Neural cell (in vitro differentiated cells): ENCODE results near the gene SNTB2. TPM values are rescaled to one million over a fixed set of nuclear protein-coding genes. Genes with fewer than 3 reads are reported as not detected.

Experiments
- H2AFZ ChIP-seq: fragments of 200-600, 300-800 bp; sonication (generic), shearing (Covaris generic); 2 replicates; pipeline ENCODE4 v1.6.0; 2014; ENCODE audit warnings: low read depth, mild to moderate bottlenecking, antibody characterized with exemption, low read length, moderate library complexity
- H3F3A ChIP-seq: fragments of 200-600 bp; shearing (Covaris generic); 2 replicates; pipeline ENCODE4 v1.6.1; 2016; ENCODE audit warnings: mild to moderate bottlenecking, moderate library complexity, mixed read lengths, antibody characterized with exemption, low read length; ENCODE audit not compliant: insufficient read depth, poor library complexity, severe bottlenecking
- H3K27ac ChIP-seq: fragments of 200-600, 300-800 bp; sonication (generic), shearing (Covaris generic); 2 replicates; pipeline ENCODE4 v1.5.1; 2014; ENCODE audit warnings: mild to moderate bottlenecking, low read length, moderate library complexity
- H3K27me3 ChIP-seq: fragments of 300-800, 200-600 bp; sonication (generic), shearing (Covaris generic); 2 replicates; pipeline ENCODE4 v1.6.0; 2014; ENCODE audit warnings: mild to moderate bottlenecking, low read depth, low read length, moderate library complexity; ENCODE audit not compliant: insufficient read depth
- H3K36me3 ChIP-seq: fragments of 300-800, 200-600 bp; sonication (generic), shearing (Covaris generic); 2 replicates; pipeline ENCODE4 v1.5.1; 2014; ENCODE audit warnings: mild to moderate bottlenecking, antibody characterized with exemption, low read length, moderate library complexity; ENCODE audit not compliant: insufficient read depth
- H3K4me2 ChIP-seq: fragments of 300-800, 200-600 bp; sonication (generic), shearing (Covaris generic); 2 replicates; pipeline ENCODE4 v1.6.0; 2014; ENCODE audit warnings: mild to moderate bottlenecking, low read length
- H3K4me3 ChIP-seq: fragments of 300-800, 200-600 bp; sonication (generic), shearing (Covaris generic); 2 replicates; pipeline ENCODE4 v1.5.1; 2014; ENCODE audit warnings: mild to moderate bottlenecking, low read length, moderate library complexity
- H3K79me2 ChIP-seq: fragments of 200-600 bp; shearing (Covaris generic); replicated peaks from 2 replicates; pipeline ENCODE4 v1.6.0; 2014; ENCODE audit warnings: mild to moderate bottlenecking, low read length, moderate library complexity; ENCODE audit not compliant: insufficient read depth
- H3K9ac ChIP-seq: fragments of 300-800, 200-600 bp; sonication (generic), shearing (Covaris generic); 2 replicates; pipeline ENCODE4 v1.6.1; 2016; ENCODE audit warnings: mild to moderate bottlenecking, low read length, mixed read lengths
- H3K9me2 ChIP-seq: fragments of 200-600 bp; shearing (Covaris generic); 2 replicates; pipeline ENCODE4 v1.6.1; 2016; ENCODE audit warnings: mild to moderate bottlenecking, low read length, mixed read lengths; ENCODE audit not compliant: insufficient read depth
- H3K9me3 ChIP-seq: fragments of 200-600, 300-800 bp; sonication (generic), shearing (Covaris generic); 2 replicates; pipeline ENCODE4 v1.6.1; 2016; ENCODE audit warnings: mild to moderate bottlenecking, mixed run types, low read length, moderate library complexity, mixed read lengths
- H4K20me1 ChIP-seq: fragments of 200-600 bp; shearing (Covaris generic); 2 replicates; pipeline ENCODE4 v1.6.1; 2016; ENCODE audit warnings: mild to moderate bottlenecking, mixed run types; ENCODE audit not compliant: insufficient read depth
- EP300 ChIP-seq: fragments of 450-650 bp; conservative IDR thresholded peaks from 2 replicates; pipeline ENCODE4 v1.6.1; 2014; ENCODE audit warnings: antibody characterized with exemption, mild to moderate bottlenecking, moderate library complexity; ENCODE audit not compliant: poor library complexity, severe bottlenecking
- EZH2 ChIP-seq: fragments of 200-600, 300-800 bp; shearing (Covaris generic), sonication (generic); IDR thresholded peaks from 2 replicates; pipeline ENCODE4 v1.6.1; 2014; ENCODE audit warnings: antibody characterized with exemption, low read length, borderline replicate concordance, mild to moderate bottlenecking; ENCODE audit not compliant: insufficient read depth, poor library complexity, severe bottlenecking
- MXI1 ChIP-seq: fragments of 450-650 bp; conservative IDR thresholded peaks from 2 replicates; pipeline ENCODE4 v1.6.1; 2014; ENCODE audit warnings: antibody characterized with exemption, mild to moderate bottlenecking; ENCODE audit not compliant: poor library complexity, severe bottlenecking
- POLR2AphosphoS5 ChIP-seq: IDR thresholded peaks from 2 replicates; pipeline ENCODE4 v1.6.1; 2012
- RAD21 ChIP-seq: fragments of 450-650 bp; conservative IDR thresholded peaks from 2 replicates; pipeline ENCODE4 v1.6.1; 2014; ENCODE audit warnings: antibody characterized with exemption, mild to moderate bottlenecking, moderate library complexity
- SMC3 ChIP-seq: fragments of 450-650 bp; conservative IDR thresholded peaks from 2 replicates; pipeline ENCODE4 v1.6.1; 2014; ENCODE audit warnings: antibody characterized with exemption, mild to moderate bottlenecking, moderate library complexity; ENCODE audit not compliant: poor library complexity
- TAF1 ChIP-seq: IDR thresholded peaks from 2 replicates; pipeline ENCODE4 v1.6.1; 2012; ENCODE audit warnings: low read depth
- polyA plus RNA-seq: library from polyadenylated mRNA; depleted of rRNA; stranded (reverse); fragments of >200 nt; gene quantifications from 2 replicates; pipeline ENCODE4 v1.2.3, GENCODE V29; 2014
- TF ChIP-seq, protein P1 (sequence below): IDR thresholded peaks from 2 replicates; pipeline ENCODE4 v1.6.1; 2012; ENCODE audit warnings: borderline replicate concordance
- TF ChIP-seq, protein P2 (sequence below): fragments of 450-650 bp; IDR thresholded peaks from 2 replicates; pipeline ENCODE4 v1.5.1; 2014; ENCODE audit warnings: antibody characterized with exemption, mild to moderate bottlenecking, moderate library complexity; ENCODE audit not compliant: poor library complexity, severe bottlenecking

SNTB2 gene
- polyA plus RNA-seq, 1 donor from 2014 or later: 7.0 TPM

DNA sequence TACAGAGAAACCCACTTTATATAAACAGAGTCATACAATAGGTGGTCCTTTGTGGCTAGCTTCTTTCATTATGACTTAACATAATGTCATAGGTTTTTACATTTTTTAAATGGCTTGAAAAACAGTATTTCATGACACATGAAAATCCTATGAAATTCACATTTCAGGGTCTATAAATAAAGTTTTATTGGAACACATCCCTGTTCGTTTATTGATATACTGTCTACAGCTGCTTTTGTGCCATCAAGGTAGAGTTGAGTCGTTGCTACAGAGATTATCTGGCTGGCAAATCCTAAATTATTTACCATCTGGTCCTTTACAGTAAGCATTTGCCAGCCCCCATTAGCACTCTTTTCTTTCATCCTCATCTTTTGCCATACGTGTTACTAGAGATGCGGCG, 126.5 kb downstream of the SNTB2 start:
- Histone ChIP-seq H3K4me2 (no peak overlapping the region), H3K36me3 (peaks cover 7% of the 10 kb centered on the region), H3K79me2 (peaks cover 21% of the 10 kb centered on the region), H3F3A (no peaks in the 10 kb centered on the region), H3K9me2 (no peaks in the 10 kb centered on the region), H3K27me3 (no peaks in the 10 kb centered on the region), H4K20me1 (no peaks in the 10 kb centered on the region), H3K9ac (no peak overlapping the region), H3K27ac (no peak overlapping the region), H2AFZ (no peak overlapping the region), H3K4me3 (no peak overlapping the region), H3K9me3 (no peaks in the 10 kb centered on the region)
- TF ChIP-seq EP300: no peak
- TF ChIP-seq, protein P1, sequence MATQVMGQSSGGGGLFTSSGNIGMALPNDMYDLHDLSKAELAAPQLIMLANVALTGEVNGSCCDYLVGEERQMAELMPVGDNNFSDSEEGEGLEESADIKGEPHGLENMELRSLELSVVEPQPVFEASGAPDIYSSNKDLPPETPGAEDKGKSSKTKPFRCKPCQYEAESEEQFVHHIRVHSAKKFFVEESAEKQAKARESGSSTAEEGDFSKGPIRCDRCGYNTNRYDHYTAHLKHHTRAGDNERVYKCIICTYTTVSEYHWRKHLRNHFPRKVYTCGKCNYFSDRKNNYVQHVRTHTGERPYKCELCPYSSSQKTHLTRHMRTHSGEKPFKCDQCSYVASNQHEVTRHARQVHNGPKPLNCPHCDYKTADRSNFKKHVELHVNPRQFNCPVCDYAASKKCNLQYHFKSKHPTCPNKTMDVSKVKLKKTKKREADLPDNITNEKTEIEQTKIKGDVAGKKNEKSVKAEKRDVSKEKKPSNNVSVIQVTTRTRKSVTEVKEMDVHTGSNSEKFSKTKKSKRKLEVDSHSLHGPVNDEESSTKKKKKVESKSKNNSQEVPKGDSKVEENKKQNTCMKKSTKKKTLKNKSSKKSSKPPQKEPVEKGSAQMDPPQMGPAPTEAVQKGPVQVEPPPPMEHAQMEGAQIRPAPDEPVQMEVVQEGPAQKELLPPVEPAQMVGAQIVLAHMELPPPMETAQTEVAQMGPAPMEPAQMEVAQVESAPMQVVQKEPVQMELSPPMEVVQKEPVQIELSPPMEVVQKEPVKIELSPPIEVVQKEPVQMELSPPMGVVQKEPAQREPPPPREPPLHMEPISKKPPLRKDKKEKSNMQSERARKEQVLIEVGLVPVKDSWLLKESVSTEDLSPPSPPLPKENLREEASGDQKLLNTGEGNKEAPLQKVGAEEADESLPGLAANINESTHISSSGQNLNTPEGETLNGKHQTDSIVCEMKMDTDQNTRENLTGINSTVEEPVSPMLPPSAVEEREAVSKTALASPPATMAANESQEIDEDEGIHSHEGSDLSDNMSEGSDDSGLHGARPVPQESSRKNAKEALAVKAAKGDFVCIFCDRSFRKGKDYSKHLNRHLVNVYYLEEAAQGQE: no peak
- no peak for TF ChIP-seq POLR2AphosphoS5
- no peak for TF ChIP-seq TAF1
- TF ChIP-seq, protein P2, sequence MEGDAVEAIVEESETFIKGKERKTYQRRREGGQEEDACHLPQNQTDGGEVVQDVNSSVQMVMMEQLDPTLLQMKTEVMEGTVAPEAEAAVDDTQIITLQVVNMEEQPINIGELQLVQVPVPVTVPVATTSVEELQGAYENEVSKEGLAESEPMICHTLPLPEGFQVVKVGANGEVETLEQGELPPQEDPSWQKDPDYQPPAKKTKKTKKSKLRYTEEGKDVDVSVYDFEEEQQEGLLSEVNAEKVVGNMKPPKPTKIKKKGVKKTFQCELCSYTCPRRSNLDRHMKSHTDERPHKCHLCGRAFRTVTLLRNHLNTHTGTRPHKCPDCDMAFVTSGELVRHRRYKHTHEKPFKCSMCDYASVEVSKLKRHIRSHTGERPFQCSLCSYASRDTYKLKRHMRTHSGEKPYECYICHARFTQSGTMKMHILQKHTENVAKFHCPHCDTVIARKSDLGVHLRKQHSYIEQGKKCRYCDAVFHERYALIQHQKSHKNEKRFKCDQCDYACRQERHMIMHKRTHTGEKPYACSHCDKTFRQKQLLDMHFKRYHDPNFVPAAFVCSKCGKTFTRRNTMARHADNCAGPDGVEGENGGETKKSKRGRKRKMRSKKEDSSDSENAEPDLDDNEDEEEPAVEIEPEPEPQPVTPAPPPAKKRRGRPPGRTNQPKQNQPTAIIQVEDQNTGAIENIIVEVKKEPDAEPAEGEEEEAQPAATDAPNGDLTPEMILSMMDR: no peak
- TF ChIP-seq SMC3: no peak
- TF ChIP-seq RAD21: no peak
- TF ChIP-seq MXI1: no peak
- TF ChIP-seq EZH2: no peak

DNA sequence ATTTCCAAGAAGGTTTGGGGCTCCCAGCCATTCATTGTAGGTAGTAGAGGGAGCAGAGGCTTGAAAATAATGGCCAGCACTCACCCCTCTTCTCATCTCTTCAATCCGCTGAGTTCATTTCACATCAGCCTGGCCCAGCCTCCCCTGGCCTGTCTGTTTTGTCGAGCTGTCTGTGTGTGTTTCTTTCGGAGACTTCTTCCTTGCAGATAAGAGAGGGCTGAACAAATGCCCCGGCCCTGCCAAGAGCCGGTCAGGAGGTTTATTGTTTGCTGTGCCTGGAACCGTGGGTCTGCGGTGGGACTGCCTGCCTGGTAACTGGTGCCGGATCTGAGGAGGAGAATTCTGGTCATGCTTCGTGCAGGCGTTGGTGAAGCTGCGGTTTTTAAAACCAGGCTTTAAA, 127.6 kb downstream of the SNTB2 start:
- H3K4me3 ChIP-seq: no peak overlapping the region
- H2AFZ ChIP-seq: no peak overlapping the region
- no peaks in the 10 kb centered on the region for H4K20me1 ChIP-seq
- no peak overlapping the region for H3K27ac ChIP-seq
- H3K9ac ChIP-seq: no peak overlapping the region
- no peaks in the 10 kb centered on the region for H3K9me2 ChIP-seq
- peaks cover 7% of the 10 kb centered on the region for H3K36me3 ChIP-seq
- H3K4me2 ChIP-seq: no peak overlapping the region
- no peaks in the 10 kb centered on the region for H3K9me3 ChIP-seq
- no peaks in the 10 kb centered on the region for H3K27me3 ChIP-seq
- peaks cover 21% of the 10 kb centered on the region for H3K79me2 ChIP-seq
- H3F3A ChIP-seq: no peaks in the 10 kb centered on the region
- TF ChIP-seq TAF1: no peak
- TF ChIP-seq POLR2AphosphoS5: no peak
- TF ChIP-seq, protein P2: no peak
- TF ChIP-seq RAD21: no peak
